ENCODE data around the gene TCAIM.

TCAIM gene

GRCh38 chr3:44402548-44402947 is 64.0 kb downstream of the TCAIM start:
- ChIA-PET POLR2A (no interaction called here), CTCF (no interaction called here)

GRCh38 chr3:44409640-44410410 is 71.3 kb downstream of the TCAIM start:
- TF ChIP-seq CTCF (IDR thresholded peaks at IDR 0.05; ENCODE audit: control extremely low read depth, extremely low read depth, low read depth, missing control alignments) = no peak
- CTCF ChIA-PET = interaction anchor here (1.0 to 1.4 kb wide), 2 partner anchors 14 to 33 kb away, joined by 3 to 4 read pairs; no protein-coding TSS in a partner anchor
- POLR2A ChIA-PET = no interaction called here
- DNase-seq (ENCODE audit: extremely low spot score) = no peak

More at GRCh38 chr3:44402548-44402947, 64.0 kb downstream of the TCAIM start:
- no peak for TF ChIP-seq CTCF (IDR thresholded peaks at IDR 0.05; ENCODE audit: control extremely low read depth, extremely low read depth, low read depth, missing control alignments)
- no peak for DNase-seq (ENCODE audit: extremely low spot score)

GRCh38 chr3:44411031-44411645 is 72.6 kb downstream of the TCAIM start:
- POLR2A ChIA-PET = no interaction called here
- CTCF ChIA-PET = no interaction called here
- no peak for TF ChIP-seq CTCF (IDR thresholded peaks at IDR 0.05; ENCODE audit: control extremely low read depth, extremely low read depth, low read depth, missing control alignments)
- DNase-seq (ENCODE audit: extremely low spot score) = no peak

GRCh38 chr3:44412365-44412764 is 73.8 kb downstream of the TCAIM start:
- ChIA-PET POLR2A (no interaction called here), CTCF (no interaction called here)
- TF ChIP-seq CTCF (IDR thresholded peaks at IDR 0.05; ENCODE audit: control extremely low read depth, extremely low read depth, low read depth, missing control alignments) = no peak
- no peak for DNase-seq (ENCODE audit: extremely low spot score)

- ChIA-PET CTCF (no interaction called here), POLR2A (no interaction called here)
- no peak for DNase-seq (ENCODE audit: extremely low spot score)
- TF ChIP-seq CTCF (IDR thresholded peaks at IDR 0.05; ENCODE audit: control extremely low read depth, extremely low read depth, low read depth, missing control alignments) = no peak
Observed at GRCh38 chr3:44414517-44415090, 76.0 kb downstream of the TCAIM start.

- CTCF ChIA-PET = no interaction called here
- POLR2A ChIA-PET = no interaction called here
- DNase-seq (ENCODE audit: extremely low spot score) = no peak
- no peak for TF ChIP-seq CTCF (IDR thresholded peaks at IDR 0.05; ENCODE audit: control extremely low read depth, extremely low read depth, low read depth, missing control alignments)
Observed at GRCh38 chr3:44415421-44415820, 76.9 kb downstream of the TCAIM start.

All from GM10248 (cell line).